Neural cell (in vitro differentiated cells): Measurements from ENCODE around the gene HOXB6. TPM values are rescaled to one million over a fixed set of nuclear protein-coding genes. Genes with fewer than 3 reads are reported as not detected.

Experiments
- H2AFZ ChIP-seq: fragments of 200-600, 300-800 bp; sonication (generic), shearing (Covaris generic); 2 replicates; pipeline ENCODE4 v1.6.0; 2014; ENCODE audit warnings: low read depth, mild to moderate bottlenecking, antibody characterized with exemption, low read length, moderate library complexity
- H3F3A ChIP-seq: fragments of 200-600 bp; shearing (Covaris generic); 2 replicates; pipeline ENCODE4 v1.6.1; 2016; ENCODE audit warnings: mild to moderate bottlenecking, moderate library complexity, mixed read lengths, antibody characterized with exemption, low read length; ENCODE audit not compliant: insufficient read depth, poor library complexity, severe bottlenecking
- H3K27ac ChIP-seq: fragments of 200-600, 300-800 bp; sonication (generic), shearing (Covaris generic); 2 replicates; pipeline ENCODE4 v1.5.1; 2014; ENCODE audit warnings: mild to moderate bottlenecking, low read length, moderate library complexity
- H3K27me3 ChIP-seq: fragments of 300-800, 200-600 bp; sonication (generic), shearing (Covaris generic); 2 replicates; pipeline ENCODE4 v1.6.0; 2014; ENCODE audit warnings: mild to moderate bottlenecking, low read depth, low read length, moderate library complexity; ENCODE audit not compliant: insufficient read depth
- H3K36me3 ChIP-seq: fragments of 300-800, 200-600 bp; sonication (generic), shearing (Covaris generic); 2 replicates; pipeline ENCODE4 v1.5.1; 2014; ENCODE audit warnings: mild to moderate bottlenecking, antibody characterized with exemption, low read length, moderate library complexity; ENCODE audit not compliant: insufficient read depth
- H3K4me2 ChIP-seq: fragments of 300-800, 200-600 bp; sonication (generic), shearing (Covaris generic); 2 replicates; pipeline ENCODE4 v1.6.0; 2014; ENCODE audit warnings: mild to moderate bottlenecking, low read length
- H3K4me3 ChIP-seq: fragments of 300-800, 200-600 bp; sonication (generic), shearing (Covaris generic); 2 replicates; pipeline ENCODE4 v1.5.1; 2014; ENCODE audit warnings: mild to moderate bottlenecking, low read length, moderate library complexity
- H3K79me2 ChIP-seq: fragments of 200-600 bp; shearing (Covaris generic); replicated peaks from 2 replicates; pipeline ENCODE4 v1.6.0; 2014; ENCODE audit warnings: mild to moderate bottlenecking, low read length, moderate library complexity; ENCODE audit not compliant: insufficient read depth
- H3K9ac ChIP-seq: fragments of 300-800, 200-600 bp; sonication (generic), shearing (Covaris generic); 2 replicates; pipeline ENCODE4 v1.6.1; 2016; ENCODE audit warnings: mild to moderate bottlenecking, low read length, mixed read lengths
- H3K9me2 ChIP-seq: fragments of 200-600 bp; shearing (Covaris generic); 2 replicates; pipeline ENCODE4 v1.6.1; 2016; ENCODE audit warnings: mild to moderate bottlenecking, low read length, mixed read lengths; ENCODE audit not compliant: insufficient read depth
- H3K9me3 ChIP-seq: fragments of 200-600, 300-800 bp; sonication (generic), shearing (Covaris generic); 2 replicates; pipeline ENCODE4 v1.6.1; 2016; ENCODE audit warnings: mild to moderate bottlenecking, mixed run types, low read length, moderate library complexity, mixed read lengths
- H4K20me1 ChIP-seq: fragments of 200-600 bp; shearing (Covaris generic); 2 replicates; pipeline ENCODE4 v1.6.1; 2016; ENCODE audit warnings: mild to moderate bottlenecking, mixed run types; ENCODE audit not compliant: insufficient read depth
- EP300 ChIP-seq: fragments of 450-650 bp; conservative IDR thresholded peaks from 2 replicates; pipeline ENCODE4 v1.6.1; 2014; ENCODE audit warnings: antibody characterized with exemption, mild to moderate bottlenecking, moderate library complexity; ENCODE audit not compliant: poor library complexity, severe bottlenecking
- EZH2 ChIP-seq: fragments of 200-600, 300-800 bp; shearing (Covaris generic), sonication (generic); IDR thresholded peaks from 2 replicates; pipeline ENCODE4 v1.6.1; 2014; ENCODE audit warnings: antibody characterized with exemption, low read length, borderline replicate concordance, mild to moderate bottlenecking; ENCODE audit not compliant: insufficient read depth, poor library complexity, severe bottlenecking
- MXI1 ChIP-seq: fragments of 450-650 bp; conservative IDR thresholded peaks from 2 replicates; pipeline ENCODE4 v1.6.1; 2014; ENCODE audit warnings: antibody characterized with exemption, mild to moderate bottlenecking; ENCODE audit not compliant: poor library complexity, severe bottlenecking
- POLR2AphosphoS5 ChIP-seq: IDR thresholded peaks from 2 replicates; pipeline ENCODE4 v1.6.1; 2012
- RAD21 ChIP-seq: fragments of 450-650 bp; conservative IDR thresholded peaks from 2 replicates; pipeline ENCODE4 v1.6.1; 2014; ENCODE audit warnings: antibody characterized with exemption, mild to moderate bottlenecking, moderate library complexity
- REST ChIP-seq: IDR thresholded peaks from 2 replicates; pipeline ENCODE4 v1.6.1; 2012; ENCODE audit warnings: borderline replicate concordance
- SMC3 ChIP-seq: fragments of 450-650 bp; conservative IDR thresholded peaks from 2 replicates; pipeline ENCODE4 v1.6.1; 2014; ENCODE audit warnings: antibody characterized with exemption, mild to moderate bottlenecking, moderate library complexity; ENCODE audit not compliant: poor library complexity
- TAF1 ChIP-seq: IDR thresholded peaks from 2 replicates; pipeline ENCODE4 v1.6.1; 2012; ENCODE audit warnings: low read depth
- polyA plus RNA-seq: library from polyadenylated mRNA; depleted of rRNA; stranded (reverse); fragments of >200 nt; gene quantifications from 2 replicates; pipeline ENCODE4 v1.2.3, GENCODE V29; 2014
- TF ChIP-seq, protein P1 (sequence below): fragments of 450-650 bp; IDR thresholded peaks from 2 replicates; pipeline ENCODE4 v1.5.1; 2014; ENCODE audit warnings: antibody characterized with exemption, mild to moderate bottlenecking, moderate library complexity; ENCODE audit not compliant: poor library complexity, severe bottlenecking

HOXB6 gene
- polyA plus RNA-seq, 1 donor from 2014 or later = not detected

- Histone ChIP-seq H3K9me3 (no peaks in the 10 kb centered on the region), H3K27me3 (peaks cover 100% of the 10 kb centered on the region), H4K20me1 (no peaks in the 10 kb centered on the region), H3K27ac (no peak overlapping the region), H3K9ac (no peak overlapping the region), H3K4me3 (no peak overlapping the region), H3K79me2 (no peaks in the 10 kb centered on the region), H2AFZ (no peak overlapping the region), H3K36me3 (no peaks in the 10 kb centered on the region), H3K9me2 (no peaks in the 10 kb centered on the region), H3K4me2 (no peak overlapping the region), H3F3A (no peaks in the 10 kb centered on the region)
- TF ChIP-seq RAD21 = no peak
- TF ChIP-seq SMC3 = no peak
- TF ChIP-seq, protein P1, sequence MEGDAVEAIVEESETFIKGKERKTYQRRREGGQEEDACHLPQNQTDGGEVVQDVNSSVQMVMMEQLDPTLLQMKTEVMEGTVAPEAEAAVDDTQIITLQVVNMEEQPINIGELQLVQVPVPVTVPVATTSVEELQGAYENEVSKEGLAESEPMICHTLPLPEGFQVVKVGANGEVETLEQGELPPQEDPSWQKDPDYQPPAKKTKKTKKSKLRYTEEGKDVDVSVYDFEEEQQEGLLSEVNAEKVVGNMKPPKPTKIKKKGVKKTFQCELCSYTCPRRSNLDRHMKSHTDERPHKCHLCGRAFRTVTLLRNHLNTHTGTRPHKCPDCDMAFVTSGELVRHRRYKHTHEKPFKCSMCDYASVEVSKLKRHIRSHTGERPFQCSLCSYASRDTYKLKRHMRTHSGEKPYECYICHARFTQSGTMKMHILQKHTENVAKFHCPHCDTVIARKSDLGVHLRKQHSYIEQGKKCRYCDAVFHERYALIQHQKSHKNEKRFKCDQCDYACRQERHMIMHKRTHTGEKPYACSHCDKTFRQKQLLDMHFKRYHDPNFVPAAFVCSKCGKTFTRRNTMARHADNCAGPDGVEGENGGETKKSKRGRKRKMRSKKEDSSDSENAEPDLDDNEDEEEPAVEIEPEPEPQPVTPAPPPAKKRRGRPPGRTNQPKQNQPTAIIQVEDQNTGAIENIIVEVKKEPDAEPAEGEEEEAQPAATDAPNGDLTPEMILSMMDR = no peak
- TF ChIP-seq MXI1 = no peak
- no peak for TF ChIP-seq REST
- no peak for TF ChIP-seq POLR2AphosphoS5
- no peak for TF ChIP-seq EP300
- no peak for TF ChIP-seq EZH2
- TF ChIP-seq TAF1 = no peak
These were observed 12.2 kb downstream of the HOXB6 start for GRCh38 chr17:48592577-48592976.

DNA sequence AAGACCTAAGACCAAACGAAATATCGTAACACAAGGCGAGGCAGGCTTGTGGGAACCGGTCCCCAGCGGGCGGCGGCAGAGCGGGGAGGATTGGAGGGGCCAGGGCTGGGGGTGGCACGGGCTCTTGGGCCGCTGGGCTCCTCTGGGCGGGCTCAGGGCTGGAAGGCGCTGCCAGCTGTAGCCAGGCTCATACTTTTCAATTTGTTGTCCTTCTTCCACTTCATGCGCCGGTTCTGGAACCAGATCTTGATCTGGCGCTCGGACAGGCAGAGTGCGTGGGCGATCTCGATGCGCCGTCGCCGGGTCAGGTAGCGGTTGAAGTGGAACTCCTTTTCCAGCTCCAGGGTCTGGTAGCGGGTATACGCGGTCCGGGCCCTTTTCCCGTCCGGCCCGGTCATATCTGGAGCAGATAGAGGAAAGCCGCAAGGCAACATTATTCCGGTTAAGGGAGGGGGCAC is 12.7 kb downstream of the HOXB6 start:
- Histone ChIP-seq H2AFZ (no peak overlapping the region), H3K9ac (no peak overlapping the region), H3K4me2 (no peak overlapping the region)

More for the DNA sequence above, 12.7 kb downstream of the HOXB6 start:
- Histone ChIP-seq H3K4me3 (no peak overlapping the region), H3F3A (no peaks in the 10 kb centered on the region), H3K36me3 (no peaks in the 10 kb centered on the region), H4K20me1 (no peaks in the 10 kb centered on the region), H3K9me2 (no peaks in the 10 kb centered on the region), H3K79me2 (no peaks in the 10 kb centered on the region), H3K27me3 (peaks cover 100% of the 10 kb centered on the region), H3K9me3 (no peaks in the 10 kb centered on the region), H3K27ac (no peak overlapping the region)
- TF ChIP-seq, protein P1 = no peak
- TF ChIP-seq SMC3 = no peak
- TF ChIP-seq MXI1 = no peak
- TF ChIP-seq REST = no peak
- no peak for TF ChIP-seq EP300
- no peak for TF ChIP-seq RAD21
- TF ChIP-seq EZH2 = no peak
- TF ChIP-seq POLR2AphosphoS5 = no peak
- TF ChIP-seq TAF1 = no peak
